ENCODE data around the gene ZNF423.

The ZNF423 gene

DNA sequence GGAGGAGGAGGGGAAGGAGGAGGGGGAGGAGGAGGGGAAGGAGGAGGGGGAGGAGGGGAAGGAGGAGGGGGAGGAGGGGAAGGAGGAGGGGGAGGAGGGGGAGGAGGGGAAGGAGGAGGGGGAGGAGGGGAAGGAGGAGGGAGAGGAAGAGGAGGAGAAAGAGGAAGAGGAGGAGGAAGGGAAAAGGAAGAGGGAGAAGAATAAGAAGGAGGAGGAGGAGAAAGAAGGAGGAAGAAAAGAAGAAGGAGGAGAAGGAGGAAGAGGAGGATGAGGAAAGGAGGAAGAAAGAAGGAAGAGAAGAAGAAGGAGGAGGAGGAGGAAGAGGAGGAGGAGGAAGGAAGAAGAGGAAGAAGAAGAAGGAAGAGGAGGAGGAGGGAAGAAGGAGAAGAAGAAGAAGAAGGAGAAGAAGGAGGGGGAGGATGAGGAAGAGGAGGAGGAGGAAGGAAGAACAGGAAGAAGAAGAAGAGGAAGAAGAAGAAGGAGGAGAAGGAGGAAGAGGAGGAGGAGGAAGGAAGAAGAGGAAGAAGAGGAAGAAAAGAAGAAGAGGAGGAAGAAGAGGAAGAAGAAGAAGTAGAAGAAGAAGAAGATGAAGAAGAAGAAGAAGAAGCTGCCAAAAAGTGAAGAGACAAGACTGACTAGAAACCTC lies 378.5 kb downstream of the ZNF423 start:
- DNase-seq, result no peak
- Histone ChIP-seq H3K9me3 (ENCODE audit: severe bottlenecking) (no peaks in the 10 kb centered on the region), H3K27ac (no peak overlapping the region), H3K4me3 (ENCODE audit: low read depth, low read length) (no peak overlapping the region), H3K27me3 (ENCODE audit: insufficient read depth, low read depth, severe bottlenecking) (no peaks in the 10 kb centered on the region), H3K36me3 (no peaks in the 10 kb centered on the region)
- TF ChIP-seq CTCF (IDR thresholded peaks at IDR 0.05; ENCODE audit: low read depth, low read length), result no peak

GRCh38 chr16:49474741-49475140 lies 381.2 kb downstream of the ZNF423 start:
- Histone ChIP-seq H3K27me3 (ENCODE audit: insufficient read depth, low read depth, severe bottlenecking) (no peaks in the 10 kb centered on the region), H3K36me3 (no peaks in the 10 kb centered on the region), H3K4me3 (ENCODE audit: low read depth, low read length) (no peak overlapping the region), H3K9me3 (ENCODE audit: severe bottlenecking) (no peaks in the 10 kb centered on the region), H3K27ac (no peak overlapping the region)
- no peak for TF ChIP-seq CTCF (IDR thresholded peaks at IDR 0.05; ENCODE audit: low read depth, low read length)
- no peak for DNase-seq

- Histone ChIP-seq H3K27me3 (ENCODE audit: insufficient read depth, low read depth, severe bottlenecking) (no peaks in the 10 kb centered on the region), H3K4me3 (ENCODE audit: low read depth, low read length) (no peak overlapping the region), H3K36me3 (no peaks in the 10 kb centered on the region), H3K9me3 (ENCODE audit: severe bottlenecking) (no peaks in the 10 kb centered on the region), H3K27ac (no peak overlapping the region)
- no peak for TF ChIP-seq CTCF (IDR thresholded peaks at IDR 0.05; ENCODE audit: low read depth, low read length)
- DNase-seq, result no peak
Measured at GRCh38 chr16:49473773-49474172, 382.1 kb downstream of the ZNF423 start.

- Histone ChIP-seq H3K4me3 (ENCODE audit: low read depth, low read length) (no peak overlapping the region), H3K36me3 (no peaks in the 10 kb centered on the region), H3K27ac (no peak overlapping the region), H3K27me3 (ENCODE audit: insufficient read depth, low read depth, severe bottlenecking) (no peaks in the 10 kb centered on the region), H3K9me3 (ENCODE audit: severe bottlenecking) (no peaks in the 10 kb centered on the region)
- no peak for DNase-seq
- TF ChIP-seq CTCF (IDR thresholded peaks at IDR 0.05; ENCODE audit: low read depth, low read length), result no peak
Measured at GRCh38 chr16:49473131-49473530, 382.8 kb downstream of the ZNF423 start.

- H3K27ac ChIP-seq, result no peak overlapping the region
- DNase-seq, result no peak
- no peak for TF ChIP-seq CTCF (IDR thresholded peaks at IDR 0.05; ENCODE audit: low read depth, low read length)
- no peak overlapping the region for H3K4me3 ChIP-seq (ENCODE audit: low read depth, low read length)
- no peaks in the 10 kb centered on the region for H3K9me3 ChIP-seq (ENCODE audit: severe bottlenecking)
- no peaks in the 10 kb centered on the region for H3K27me3 ChIP-seq (ENCODE audit: insufficient read depth, low read depth, severe bottlenecking)
- H3K36me3 ChIP-seq, result no peaks in the 10 kb centered on the region
Measured at GRCh38 chr16:49472598-49472997, 383.3 kb downstream of the ZNF423 start.
